AG10803 (cell line): Measurements from ENCODE around the gene ECT2.

ENCODE experiments used
- DNase-seq: peaks from one replicate; pipeline ENCODE4 v3.0.0; 2010; ENCODE audit warnings: low read depth
- H3K4me3 ChIP-seq: 2 replicates; pipeline ENCODE4 v1.5.1; 2011; ENCODE audit warnings: mild to moderate bottlenecking, low read length, control low read depth
- TF ChIP-seq, protein P1 (sequence below): conservative IDR thresholded peaks from 2 replicates; pipeline ENCODE4 v1.5.1; 2011; ENCODE audit warnings: mild to moderate bottlenecking, low read length, control low read depth, inconsistent platforms

The ECT2 gene

DNA sequence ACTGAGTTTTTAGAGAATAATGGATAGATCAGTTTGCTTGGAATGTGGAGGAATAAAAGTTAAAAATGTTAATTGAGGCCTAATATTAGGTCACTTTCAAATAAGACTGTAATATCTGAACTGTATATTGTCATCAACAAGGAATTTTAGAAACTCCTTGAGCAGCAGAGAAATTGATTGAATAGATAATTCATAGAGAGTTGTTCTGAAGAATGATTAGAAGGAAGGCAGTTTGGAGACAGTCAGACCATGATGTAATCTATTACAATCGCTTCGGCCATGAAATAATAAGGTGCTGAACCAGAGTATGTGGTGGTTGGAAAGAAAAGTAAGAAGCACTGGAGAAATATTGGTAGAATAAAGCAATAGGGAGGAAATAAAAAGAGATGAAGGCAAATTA lies 15.7 kb downstream of the ECT2 start:
- H3K4me3 ChIP-seq: no peak overlapping the region
- no peak for DNase-seq
- TF ChIP-seq, protein P1, sequence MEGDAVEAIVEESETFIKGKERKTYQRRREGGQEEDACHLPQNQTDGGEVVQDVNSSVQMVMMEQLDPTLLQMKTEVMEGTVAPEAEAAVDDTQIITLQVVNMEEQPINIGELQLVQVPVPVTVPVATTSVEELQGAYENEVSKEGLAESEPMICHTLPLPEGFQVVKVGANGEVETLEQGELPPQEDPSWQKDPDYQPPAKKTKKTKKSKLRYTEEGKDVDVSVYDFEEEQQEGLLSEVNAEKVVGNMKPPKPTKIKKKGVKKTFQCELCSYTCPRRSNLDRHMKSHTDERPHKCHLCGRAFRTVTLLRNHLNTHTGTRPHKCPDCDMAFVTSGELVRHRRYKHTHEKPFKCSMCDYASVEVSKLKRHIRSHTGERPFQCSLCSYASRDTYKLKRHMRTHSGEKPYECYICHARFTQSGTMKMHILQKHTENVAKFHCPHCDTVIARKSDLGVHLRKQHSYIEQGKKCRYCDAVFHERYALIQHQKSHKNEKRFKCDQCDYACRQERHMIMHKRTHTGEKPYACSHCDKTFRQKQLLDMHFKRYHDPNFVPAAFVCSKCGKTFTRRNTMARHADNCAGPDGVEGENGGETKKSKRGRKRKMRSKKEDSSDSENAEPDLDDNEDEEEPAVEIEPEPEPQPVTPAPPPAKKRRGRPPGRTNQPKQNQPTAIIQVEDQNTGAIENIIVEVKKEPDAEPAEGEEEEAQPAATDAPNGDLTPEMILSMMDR: no peak

DNA sequence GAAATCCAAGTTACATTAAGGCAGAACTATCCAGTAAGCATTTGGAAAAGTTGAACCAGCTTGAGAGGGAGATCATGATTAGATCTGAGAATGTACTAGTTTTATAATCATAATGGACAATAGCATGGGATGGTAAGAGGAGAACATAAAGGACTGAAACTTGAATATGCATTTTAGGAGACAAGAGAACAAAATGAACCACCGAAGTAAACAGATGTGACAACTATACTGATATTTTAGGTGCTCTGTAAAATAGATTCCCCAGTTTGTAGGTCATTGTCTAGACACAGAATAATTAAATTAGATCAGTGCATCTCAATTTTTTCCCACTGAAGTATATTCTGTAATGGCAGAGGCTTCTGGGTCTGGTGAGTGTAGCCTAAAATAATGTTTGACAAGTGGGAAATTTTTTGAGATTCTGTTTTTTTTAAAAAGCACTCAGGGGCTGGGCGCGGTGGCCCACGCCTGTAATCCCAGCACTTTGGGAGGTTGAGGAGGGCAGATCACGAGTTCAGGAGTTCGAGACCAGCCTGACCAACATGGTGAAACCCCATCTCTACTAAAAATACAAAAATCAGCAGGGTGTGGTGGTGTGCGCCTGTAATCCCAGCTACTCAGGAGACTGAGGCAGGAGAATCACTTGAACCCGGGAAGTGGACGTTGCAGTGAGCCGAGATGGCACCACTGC lies 16.3 kb downstream of the ECT2 start:
- H3K4me3 ChIP-seq: no peak overlapping the region
- TF ChIP-seq, protein P1: no peak
- DNase-seq: no peak

DNA sequence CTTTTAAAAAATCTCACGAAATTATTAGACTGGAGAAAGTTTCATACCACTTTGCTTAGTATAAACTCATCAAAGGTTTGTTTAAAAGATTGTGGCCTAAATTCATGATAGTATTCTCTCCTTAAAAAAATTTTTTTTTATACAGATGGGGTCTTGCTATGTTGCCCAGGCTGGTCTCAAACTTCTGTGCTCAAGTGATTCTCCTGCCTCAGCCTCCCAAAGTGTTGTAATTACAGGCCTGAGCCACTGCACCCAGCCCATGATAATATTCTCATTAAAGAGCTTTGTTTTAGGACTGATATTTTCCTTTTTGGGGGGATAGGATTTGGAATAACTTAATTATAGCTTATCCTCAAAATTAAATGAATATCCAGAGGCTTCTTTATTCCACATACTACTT lies 19.9 kb downstream of the ECT2 start:
- TF ChIP-seq, protein P1: no peak
- no peak for DNase-seq
- no peak overlapping the region for H3K4me3 ChIP-seq

DNA sequence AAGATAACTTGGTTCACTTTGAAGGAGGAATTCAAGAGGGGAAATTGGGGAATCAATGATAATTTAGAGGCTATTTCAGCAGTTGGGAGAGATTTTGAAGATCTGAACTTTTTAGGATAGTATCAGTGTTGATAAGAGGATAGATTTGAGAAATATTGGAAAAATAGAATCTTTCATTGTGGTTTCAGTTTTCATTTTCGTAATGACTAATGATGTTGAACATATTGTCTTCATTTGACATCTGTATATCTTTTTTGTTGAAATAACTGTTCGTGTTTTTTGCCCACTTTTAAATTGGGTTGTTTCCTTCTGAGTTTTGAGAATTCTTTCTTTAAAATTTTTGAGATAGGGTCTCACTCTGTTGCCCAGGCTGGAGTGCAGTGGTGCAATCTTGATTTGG lies 21.1 kb downstream of the ECT2 start:
- DNase-seq: no peak
- TF ChIP-seq, protein P1: no peak
- H3K4me3 ChIP-seq: no peak overlapping the region

DNA sequence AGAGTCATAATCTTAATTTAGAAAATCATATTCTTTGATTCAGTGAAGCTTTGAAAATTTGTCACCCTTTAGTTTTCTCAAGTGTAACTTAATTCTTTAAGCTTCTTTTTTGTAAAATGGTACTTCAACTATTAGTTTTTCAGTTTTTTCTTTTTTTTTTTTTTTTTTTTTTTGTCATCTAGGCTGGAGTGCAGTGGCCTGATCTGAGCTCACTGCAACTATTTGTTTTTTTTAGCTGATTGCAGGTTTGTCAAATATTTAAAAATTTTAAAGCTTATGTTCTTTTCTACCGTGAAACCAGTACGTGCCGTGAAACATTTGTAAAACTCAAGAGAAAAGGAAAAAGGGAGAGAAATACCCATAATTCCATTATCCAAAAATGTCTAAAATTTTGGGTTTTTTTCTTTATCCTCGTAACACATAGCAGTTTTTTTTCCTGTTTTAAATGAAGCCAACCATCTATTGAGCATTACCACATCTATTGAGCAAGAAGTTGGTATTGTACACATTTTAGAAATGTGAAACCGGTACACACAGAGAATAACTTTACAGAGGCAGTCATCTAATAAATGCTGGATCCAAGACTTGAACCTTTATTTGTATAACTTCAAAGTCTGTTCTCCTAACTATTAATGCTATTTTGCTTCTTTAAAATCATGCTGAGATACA lies 25.7 kb downstream of the ECT2 start:
- no peak overlapping the region for H3K4me3 ChIP-seq
- TF ChIP-seq, protein P1: no peak
- peak; percentile 25 for DNase-seq

DNA sequence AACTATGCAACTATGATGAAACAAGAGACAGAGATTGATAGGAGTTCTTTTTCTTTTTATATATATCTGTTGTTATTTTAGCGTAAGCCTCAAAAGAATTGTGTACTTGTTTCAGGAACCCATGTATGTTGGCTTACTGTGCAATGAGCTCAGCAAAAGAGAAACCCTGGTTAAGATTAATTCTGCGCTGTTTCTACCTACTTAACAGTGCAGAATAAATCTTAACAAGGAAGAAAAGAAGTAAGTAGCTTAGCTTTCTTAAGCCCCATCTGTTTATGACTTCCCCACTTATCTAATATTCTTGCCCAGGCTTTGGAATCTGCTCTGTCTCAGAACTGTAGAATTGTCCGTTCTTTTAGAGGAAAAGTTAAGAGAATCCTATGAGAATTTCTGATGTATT lies 27.4 kb downstream of the ECT2 start:
- no peak for DNase-seq
- TF ChIP-seq, protein P1: no peak

DNA sequence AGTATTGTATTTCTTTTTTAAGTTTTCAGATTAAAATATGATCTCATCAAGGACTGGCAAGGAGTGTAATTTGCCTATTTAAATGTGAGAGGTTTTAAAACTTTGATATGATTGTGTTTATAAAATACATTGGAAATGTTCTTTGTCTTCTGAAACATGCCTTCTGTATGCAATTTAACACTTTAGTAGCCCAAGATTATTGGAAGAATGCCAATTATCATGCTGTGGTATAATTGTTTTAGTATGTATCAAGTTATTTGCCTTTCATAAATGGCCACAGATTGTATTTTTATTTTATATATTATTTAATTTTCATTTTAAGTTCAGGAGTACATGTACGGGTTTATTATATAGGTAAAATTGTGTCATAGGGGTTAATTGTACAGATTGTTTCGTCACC lies 31.7 kb downstream of the ECT2 start:
- H3K4me3 ChIP-seq: no peak overlapping the region
- no peak for DNase-seq
- TF ChIP-seq, protein P1: no peak

More for the DNA sequence above, 27.4 kb downstream of the ECT2 start:
- H3K4me3 ChIP-seq: no peak overlapping the region
